Measurements from ENCODE around the gene SS18L1.

Gene SS18L1

GRCh38 chr20:62176866-62177265 is 33.3 kb downstream of the SS18L1 start:
- DNase-seq, result no peak

GRCh38 chr20:62177307-62177706 is 33.7 kb downstream of the SS18L1 start:
- DNase-seq, result no peak

- DNase-seq, result no peak
Measured at GRCh38 chr20:62178316-62179161, 35.0 kb downstream of the SS18L1 start.

DNA sequence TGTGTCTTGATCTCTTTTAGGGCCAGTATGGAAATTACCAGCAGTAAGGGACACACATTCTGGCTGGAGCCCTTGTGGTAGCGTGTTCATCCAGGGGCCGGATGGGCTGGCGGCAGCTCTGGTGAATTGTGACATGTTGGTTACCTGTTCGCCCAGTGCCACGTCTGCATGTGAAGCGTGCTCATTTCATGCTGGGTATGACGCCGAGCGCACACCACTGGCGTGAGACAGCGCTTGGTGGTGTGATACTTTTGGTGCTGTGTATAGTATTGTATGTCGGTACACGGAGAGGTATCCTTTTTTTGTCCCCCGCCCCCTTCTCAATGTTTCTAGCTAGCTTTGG is 35.6 kb downstream of the SS18L1 start:
- no peak for DNase-seq

DNA sequence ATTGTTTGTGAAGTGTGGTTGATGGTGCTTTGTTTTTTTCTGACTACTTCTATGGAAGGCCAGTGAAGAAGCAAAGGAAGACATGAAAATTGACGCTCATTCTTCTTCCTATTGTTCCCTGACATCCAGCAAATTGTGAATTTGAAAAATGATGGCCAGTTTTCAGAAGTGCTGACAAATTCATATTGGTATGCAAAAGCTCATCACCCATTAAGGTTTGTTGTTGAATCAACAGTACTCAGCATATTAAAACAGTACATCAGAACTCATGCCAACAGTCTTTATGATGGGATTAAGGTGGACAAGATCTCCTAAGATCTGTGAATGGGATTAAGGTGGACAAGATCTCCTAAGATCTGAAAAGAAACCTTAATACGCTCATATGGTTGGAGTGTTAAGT is 38.2 kb downstream of the SS18L1 start:
- no peak for DNase-seq

DNA sequence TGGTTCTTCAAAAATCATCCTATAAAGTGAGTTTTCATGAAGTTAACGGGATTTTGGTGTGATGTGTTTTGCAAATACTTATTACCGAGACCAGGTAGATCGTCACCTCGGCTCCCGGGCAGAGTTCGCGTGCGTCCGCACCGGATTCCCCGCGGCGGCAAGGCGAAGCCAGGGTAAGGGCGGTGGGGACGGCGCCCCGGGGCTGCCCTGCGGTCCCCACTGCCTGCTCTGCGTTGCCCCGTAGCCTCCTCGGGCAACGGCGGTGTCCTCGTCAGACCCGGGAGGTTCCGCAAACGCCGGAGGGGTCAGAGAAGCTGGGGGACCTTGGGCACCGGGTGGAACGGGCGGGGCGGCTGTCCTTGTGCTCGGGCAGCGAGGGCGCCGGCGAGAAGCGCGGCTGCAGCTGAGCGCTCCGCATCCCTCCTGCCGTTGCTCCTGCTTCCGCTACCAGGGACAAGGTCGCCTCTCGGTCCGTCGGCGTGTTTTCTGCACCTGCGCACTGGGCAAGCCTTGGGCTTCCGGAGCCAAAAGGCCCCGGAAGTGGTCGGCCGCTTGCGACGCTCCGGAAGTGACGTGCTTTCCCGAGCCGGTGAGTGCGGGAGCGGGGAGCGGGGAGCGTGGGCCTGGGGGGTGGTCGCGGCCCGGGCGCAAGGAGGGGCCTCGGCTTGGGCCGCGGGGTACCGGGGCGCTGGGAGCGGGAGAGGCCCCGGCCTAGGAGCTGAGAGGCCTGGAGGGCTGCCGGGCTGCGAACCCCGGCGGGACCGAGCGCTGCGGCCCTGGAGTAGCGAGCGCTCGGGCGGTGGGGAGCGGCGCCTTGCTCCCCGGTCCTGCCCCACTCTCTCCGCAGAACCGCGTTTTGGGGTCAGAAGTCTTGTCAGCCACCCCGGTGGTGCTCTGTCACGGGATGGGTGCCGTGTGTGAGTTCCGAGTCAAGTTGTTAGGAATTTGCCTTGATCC is 39.2 kb downstream of the SS18L1 start, which contains the start of gene MTG2:
TSS of gene MTG2 (plus strand) at position 560 of the 957 bp plus-strand sequence. CDS start 10,393 bp downstream, outside the sequence.
- DNase-seq, result peak; percentile 92

- no peak for DNase-seq
Measured at GRCh38 chr20:62183426-62184142, 40.0 kb downstream of the SS18L1 start.

GRCh38 chr20:62186096-62186426 is 42.5 kb downstream of the SS18L1 start:
- no peak for DNase-seq

DNA sequence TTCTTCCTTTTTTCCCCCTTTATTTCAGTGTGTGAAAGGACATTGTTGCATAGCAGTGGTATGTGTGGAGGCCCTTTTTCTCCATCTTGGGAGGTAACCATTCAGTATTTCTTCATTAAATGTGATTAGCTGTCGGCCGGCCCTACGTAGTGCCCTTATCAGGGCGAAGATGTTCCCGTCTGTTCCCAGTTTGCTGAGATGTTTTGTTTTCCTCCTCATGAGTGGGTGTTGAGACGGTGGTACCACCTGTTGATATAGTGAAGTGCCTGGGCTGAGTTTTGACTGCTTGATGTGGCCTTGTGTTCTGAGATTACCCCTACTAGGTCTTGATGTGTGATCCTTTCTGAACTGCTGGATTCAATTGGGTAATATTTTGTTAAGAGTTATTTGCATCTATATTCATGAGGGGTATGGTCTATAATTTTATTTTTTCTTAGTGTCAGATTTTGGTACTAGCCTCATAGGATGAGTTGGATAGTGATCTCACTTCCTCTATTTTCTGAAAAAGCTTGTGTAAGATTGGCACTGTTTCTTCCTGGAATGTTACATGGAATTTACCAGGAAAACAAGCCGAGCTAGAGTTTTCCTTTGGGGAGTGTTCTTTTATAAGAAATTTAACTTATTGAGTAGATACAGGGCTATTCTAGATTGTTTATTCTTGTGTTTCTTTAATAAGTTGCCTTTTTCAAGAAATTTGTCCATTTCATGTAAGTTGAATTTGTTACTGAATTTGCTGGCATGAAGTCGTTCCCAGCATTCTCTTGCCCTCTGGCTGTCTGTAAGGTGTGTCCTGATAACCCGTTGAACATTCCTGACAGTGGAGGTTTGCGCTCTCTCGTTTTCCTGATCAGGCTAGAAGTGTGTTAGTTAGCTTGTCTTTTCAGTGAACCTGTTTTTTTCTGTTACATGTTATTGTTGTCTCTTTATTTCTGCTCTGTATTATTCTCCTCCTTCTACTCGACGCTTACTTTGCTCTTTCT is 43.6 kb downstream of the SS18L1 start:
- no peak for DNase-seq

GRCh38 chr20:62190639-62191411 is 47.3 kb downstream of the SS18L1 start:
- DNase-seq, result no peak

GRCh38 chr20:62191781-62192559 is 48.4 kb downstream of the SS18L1 start:
- no peak for DNase-seq

- DNase-seq, result no peak
Measured at GRCh38 chr20:62192635-62193034, 49.1 kb downstream of the SS18L1 start.

DNA sequence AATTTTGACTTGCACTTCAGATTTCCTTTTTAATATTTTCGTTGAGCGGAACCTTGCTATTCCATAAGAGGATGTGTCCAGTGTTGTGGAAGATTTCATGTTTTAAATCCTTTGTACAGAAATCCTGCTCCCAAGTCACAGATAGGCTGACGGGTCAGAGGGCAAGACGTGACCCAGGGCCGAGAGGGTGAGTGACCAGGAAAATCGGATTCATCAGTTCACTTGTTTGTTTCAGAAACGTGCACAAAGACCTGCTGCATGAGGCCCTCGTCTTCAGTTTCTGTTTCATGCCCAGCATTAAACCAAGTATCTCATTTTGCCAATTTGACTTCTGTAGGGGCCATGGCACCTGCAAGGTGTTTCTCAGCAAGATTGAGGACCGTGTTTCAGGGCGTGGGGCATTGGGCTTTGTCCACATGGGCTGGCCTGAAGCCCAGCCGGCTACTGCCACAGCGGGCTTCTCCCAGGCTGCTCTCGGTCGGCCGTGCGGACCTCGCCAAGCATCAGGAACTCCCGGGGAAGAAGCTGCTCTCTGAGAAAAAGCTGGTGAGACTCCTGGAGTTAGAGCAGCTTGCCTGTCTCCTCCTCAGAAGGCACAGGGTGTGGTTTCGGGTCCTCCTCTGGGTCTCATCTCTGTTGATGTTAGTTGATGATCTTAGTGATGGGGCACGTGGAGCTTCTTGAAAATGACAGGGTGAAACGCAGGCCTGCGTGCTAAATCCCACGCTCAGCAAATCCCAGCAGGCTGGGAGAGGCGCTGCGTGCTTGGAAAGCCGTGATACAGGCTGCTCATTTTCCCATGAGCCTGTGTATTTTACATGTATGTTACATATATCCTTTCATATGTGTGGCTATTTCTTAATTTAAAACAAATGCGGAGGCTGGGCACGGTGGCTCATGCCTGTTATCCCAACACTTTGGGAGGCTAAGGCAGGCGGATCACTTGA is 49.8 kb downstream of the SS18L1 start:
- no peak for DNase-seq

DNA sequence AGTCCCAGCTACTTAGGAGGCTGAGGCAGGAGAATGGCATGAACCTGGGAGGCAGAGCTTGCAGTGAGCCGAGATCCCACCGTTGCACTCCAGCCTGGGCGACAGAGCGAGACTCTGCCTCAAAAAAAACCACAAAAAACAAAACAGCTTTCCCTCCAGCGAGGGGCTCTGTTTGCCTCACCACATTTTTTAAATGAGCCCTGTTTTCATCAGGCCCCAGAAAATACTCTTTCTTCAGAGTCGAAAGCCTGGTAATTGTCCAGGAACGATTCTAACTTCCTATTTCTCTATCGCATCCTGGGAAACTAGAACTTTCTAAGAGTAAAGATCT is 51.5 kb downstream of the SS18L1 start:
- no peak for DNase-seq

GRCh38 chr20:62195736-62196135 is 52.2 kb downstream of the SS18L1 start:
- no peak for DNase-seq

DNA sequence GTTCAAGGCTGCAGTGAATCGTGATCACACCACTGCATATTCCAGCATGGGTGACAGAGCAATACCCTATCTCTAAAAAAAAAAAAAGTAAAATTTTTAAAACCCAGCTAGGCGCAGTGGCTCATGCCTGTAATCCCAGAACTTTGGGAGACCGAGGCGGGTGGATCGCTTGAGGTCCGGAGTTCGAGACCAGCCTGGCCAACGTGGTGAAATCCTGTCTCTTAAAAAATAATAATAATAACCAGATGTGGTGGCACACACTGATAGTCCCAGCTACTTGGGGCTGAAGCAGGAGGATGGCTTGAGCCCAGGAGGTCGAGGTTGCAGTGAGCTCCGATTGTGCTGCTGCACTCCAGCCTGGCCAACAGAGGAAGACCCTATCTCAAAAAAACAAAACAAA is 52.7 kb downstream of the SS18L1 start:
- no peak for DNase-seq

- no peak for DNase-seq
Measured at GRCh38 chr20:62197311-62197710, 53.7 kb downstream of the SS18L1 start.

DNA sequence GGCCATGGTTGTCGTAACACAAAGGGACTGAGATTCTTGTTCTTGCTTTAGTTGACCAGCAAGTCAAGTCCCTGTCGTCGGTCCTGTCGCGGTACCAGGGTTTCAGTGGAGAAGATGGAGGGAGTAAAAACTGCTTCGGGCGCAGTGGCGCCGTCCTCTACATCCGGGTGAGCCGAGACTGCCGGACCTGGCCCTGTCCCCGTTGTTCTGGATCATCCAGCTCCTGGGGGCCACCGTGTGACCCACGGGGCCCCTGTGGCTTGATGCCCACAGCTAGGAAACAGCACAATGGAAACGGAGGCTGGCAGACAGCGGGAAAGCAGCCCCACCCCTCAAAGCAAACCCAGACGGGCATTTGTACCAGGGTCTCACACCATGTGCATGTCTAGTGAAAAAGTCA is 54.2 kb downstream of the SS18L1 start:
- no peak for DNase-seq

DNA sequence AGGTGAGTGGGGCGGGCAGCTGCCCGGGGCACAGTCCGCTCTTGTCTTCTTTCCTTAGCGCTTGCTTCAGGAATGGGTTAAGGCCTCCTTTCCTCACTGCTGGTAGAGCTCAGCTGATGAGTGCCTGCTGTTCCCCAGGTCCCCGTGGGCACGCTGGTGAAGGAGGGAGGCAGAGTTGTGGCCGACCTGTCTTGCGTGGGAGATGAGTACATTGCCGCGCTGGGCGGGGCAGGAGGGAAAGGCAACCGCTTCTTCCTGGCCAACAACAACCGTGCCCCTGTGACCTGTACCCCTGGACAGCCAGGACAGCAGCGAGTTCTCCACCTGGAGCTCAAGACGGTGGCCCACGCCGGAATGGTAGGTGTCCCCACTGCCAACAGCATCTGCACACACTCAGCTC is 54.9 kb downstream of the SS18L1 start:
- DNase-seq, result no peak
